NCI-H524 (cell line): ENCODE measurements around the gene CDC25B.
"Not testable (repeated sequence)": the region's sequence is repeated elsewhere in the genome, so short reads cannot be mapped to it uniquely, and the experiment has no call there.

Source experiments
- DNase-seq, 2 experiments: peaks; one replicate each; lab custom pipeline; 2025; lab: John Stamatoyannopoulos, UW

CDC25B gene

DNA sequence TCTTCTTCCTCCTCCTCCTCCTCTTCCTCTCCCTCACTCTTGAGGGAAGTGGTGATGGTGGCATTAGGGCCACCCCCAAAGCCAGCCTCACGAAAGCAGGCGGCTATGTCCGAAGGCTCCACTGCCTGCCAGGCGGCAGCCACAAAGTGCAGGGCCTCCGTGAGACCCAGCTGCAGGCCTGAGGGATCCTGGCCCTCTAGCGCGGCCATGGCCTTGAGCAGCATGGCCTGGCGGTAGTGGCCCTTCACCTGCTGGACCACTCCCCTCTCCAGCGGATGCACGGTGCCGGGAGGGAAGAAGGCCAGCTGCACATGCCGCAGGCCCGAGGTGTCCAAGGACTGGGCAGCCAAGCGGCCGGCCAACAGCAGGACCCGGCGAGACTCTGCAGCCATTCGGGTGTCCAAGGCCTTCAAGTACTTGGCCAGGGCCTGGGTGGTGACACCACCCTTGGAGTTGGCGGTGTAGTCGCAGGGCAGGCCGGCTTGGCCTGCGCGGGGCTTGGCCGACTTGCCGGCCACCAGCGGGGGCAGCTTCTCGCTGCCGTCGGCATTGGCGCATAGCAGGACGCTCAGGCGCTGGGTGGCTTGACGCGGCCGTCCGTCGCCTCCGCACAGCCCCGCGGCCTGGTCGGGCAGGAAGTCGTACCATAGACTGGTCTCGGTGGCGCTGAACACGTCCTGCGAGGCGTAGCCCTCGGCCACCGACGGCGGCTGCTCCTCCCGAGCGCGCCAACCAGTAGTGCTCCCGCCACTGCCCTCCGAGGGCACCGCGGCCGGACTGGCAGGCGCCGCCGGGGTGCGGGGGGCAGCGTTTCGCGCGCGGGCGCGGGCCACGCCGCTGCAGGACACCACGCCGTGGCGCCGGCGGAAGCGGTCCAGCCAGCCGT lies 10.6 kb upstream of the CDC25B start:
- DNase-seq, result no peak

DNA sequence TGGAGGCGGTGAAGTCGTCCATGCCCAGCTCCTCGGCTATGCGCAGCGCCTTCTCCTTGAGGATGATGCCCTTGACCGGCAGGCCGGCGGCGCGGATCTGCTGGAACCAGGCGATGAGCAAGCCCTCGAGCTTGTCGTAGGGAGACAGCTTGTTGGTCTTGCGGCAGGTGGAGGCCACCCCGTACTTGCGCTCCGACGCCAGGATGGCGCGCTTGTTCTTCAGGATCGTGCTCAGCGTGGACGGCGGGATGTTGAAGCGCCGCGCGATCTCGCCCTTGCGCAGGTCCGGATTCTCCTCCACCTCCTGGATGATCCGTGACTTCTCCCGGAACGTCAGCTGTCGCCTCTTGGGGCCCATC lies 10.0 kb upstream of the CDC25B start:
- DNase-seq, result peak in 1 of 2 experiments; percentile 51

DNA sequence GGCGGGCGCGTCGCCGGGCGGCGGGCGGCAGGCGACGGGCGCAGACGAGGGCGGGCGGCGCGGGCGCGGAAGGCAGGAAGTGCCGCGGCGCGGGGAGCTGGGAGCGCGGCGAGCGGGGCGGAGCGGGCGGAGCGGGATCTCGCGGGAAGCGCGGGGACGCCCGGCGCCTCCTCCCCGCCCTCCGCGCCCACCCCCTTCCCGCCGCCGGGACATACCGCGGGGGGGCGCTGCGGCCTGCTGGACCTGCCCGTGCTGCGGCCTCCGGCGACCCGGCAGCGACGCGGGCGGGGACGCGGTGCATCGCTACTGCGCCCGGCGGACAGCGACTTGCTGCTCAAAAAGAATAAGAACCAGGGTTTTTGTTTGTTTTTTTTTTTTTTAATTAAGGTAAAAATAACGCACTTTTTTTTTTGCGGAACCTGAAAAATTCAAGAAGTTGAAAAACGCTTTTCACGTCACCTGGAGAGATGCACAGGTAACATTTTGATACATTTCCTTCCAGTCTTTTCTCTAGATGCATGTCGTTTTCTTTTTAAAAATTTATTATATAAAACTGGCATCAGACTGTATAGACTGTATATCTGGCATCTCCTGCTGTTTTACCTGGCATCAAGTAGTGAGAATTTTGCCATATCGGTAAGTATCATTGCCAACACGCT lies 9.3 kb upstream of the CDC25B start, which contains the start of gene CENPB:
Gene CENPB (minus strand): TSS at position 76 of the 659 bp plus-strand sequence. CDS start 257 bp downstream, outside the sequence.
- peak; percentile 61 to 84 for DNase-seq

DNA sequence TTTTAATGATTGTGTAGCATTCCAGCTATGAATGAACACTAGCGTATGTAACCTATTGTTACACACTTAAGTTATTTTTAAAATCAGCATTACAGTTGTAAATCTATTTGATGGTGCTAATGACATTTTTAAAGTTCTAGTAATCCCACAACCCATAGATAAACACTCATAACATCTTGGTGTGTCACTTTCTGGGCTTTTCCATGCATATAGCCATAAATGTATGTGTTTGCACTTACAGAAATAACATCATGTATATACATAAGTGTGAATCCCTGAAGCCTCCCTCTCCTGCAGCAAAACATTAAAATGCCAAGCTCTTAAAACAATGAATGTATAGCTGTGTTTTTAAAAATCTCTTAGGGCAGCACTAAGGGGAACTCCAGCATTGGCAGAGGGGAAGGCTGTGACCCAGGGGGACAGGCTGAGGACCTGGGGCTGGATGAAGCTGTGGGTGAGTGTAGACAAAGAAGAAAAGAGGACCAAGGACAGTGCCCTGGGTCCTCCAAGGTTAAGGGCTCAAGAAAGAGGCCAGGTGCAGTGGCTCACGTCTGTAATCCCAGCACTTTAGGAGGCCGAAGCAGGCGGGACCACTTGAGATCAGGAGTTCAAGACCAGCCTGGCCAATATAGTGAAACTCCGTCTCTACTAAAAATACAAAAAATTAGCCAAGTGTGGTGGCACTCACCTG lies 8.6 kb upstream of the CDC25B start:
- no peak for DNase-seq

DNA sequence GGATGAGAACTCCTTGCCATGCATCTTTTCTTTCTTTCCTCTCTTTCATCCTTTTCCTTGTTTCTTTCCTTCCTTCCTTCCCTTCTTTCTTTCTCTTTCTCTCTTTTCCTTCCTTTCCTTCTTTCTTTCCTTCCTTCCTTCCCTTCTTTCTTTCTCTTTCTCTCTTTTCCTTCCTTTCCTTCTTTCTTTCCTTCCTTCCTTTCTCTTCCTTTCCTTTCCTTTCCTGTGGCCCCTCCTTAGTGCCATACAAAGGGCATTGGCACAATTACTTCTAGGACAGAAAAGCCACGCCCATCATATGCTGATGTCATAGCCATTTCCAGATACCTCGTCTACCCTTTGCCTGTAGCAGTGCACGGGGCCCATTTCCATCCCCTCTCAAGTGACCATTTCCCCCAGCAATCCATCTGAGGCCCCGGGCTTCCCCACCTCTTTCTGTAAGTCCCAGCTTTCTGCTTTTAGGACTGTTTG lies 7.4 kb upstream of the CDC25B start:
- DNase-seq, result no peak

DNA sequence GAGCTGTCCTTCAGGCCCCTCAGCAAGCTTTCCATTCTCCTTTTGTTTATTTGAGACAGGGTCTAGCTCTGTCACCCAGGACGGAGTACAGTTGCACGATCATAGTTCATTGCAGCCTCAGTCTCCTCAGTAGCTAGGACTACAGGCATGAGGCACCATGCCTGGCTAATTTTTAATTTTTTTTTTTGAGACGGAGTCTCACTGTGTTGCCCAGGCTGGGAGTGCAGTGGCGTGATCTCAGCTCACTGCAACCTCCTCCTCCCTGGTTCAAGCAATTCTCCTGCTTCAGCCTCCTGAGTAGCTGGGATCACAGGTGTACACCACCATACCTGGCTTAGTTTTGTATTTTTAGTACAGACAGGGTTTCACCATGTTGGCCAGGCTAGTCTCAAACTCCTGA lies 6.9 kb upstream of the CDC25B start:
- not testable (repeated sequence) for DNase-seq

DNA sequence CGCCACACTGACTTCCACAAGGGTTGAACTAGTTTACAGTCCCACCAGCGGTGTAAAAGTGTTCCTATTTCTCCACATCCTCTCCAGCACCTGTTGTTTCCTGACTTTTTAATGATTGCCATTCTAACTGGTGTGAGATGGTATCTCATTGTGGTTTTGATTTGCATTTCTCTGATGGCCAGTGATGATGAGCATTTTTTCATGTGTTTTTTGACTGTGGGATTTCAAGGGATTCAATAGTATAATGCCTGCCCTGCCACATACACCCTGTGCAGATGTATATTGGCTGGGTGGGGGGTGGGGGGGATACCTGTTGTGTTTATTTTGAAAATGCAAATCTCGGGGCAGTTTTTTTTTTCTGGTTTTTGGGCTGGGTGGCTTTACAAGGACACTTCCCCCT lies 1.9 kb upstream of the CDC25B start:
- DNase-seq, result not testable (repeated sequence)

GRCh38 chr20:3794701-3795420 lies 1.2 kb upstream of the CDC25B start:
- DNase-seq, result no peak

DNA sequence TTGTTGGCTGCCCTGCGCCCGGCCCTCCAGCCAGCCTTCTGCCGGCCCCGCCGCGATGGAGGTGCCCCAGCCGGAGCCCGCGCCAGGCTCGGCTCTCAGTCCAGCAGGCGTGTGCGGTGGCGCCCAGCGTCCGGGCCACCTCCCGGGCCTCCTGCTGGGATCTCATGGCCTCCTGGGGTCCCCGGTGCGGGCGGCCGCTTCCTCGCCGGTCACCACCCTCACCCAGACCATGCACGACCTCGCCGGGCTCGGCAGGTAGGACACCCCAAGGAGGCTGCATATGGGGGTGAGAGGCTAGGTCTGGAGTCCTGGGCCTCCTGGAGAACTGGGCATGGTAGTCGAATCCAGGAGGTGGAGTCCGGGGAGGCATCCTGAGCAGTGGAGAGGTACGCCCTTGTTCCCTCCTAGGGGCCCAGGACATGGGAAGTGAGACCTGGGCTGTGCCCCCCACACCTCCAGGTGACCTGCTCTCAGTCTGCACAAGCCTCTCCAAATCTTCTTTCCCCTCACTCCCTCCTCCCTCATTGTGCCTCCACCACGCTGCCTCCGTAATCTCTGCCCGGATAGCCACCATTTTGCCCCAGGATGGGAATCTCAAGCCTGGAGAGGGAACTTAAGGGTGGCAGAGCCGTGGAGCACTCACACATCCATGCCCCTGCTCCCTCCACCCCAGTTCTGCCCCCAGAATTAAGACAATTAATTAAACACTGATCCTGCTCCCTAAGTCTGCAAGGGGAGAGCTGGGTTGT lies 541 bp downstream of the CDC25B start:
- DNase-seq, result no peak

DNA sequence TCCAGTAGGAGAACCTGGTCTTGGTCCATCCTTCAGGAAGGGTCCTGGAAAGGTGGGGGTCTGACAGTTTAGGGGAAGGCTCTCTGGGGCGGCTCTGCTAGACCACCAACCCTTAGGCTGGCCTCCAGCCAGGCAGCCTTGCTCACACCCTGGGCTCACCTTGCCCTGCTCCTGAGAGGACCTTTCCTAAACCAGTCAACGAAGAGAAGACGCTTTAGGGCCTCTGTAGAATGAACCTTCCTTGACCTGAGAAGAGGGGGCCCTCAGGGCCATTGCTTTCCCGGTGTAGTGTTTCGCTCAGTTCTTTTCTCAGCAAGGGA lies 1.1 kb downstream of the CDC25B start:
- DNase-seq, result no peak

DNA sequence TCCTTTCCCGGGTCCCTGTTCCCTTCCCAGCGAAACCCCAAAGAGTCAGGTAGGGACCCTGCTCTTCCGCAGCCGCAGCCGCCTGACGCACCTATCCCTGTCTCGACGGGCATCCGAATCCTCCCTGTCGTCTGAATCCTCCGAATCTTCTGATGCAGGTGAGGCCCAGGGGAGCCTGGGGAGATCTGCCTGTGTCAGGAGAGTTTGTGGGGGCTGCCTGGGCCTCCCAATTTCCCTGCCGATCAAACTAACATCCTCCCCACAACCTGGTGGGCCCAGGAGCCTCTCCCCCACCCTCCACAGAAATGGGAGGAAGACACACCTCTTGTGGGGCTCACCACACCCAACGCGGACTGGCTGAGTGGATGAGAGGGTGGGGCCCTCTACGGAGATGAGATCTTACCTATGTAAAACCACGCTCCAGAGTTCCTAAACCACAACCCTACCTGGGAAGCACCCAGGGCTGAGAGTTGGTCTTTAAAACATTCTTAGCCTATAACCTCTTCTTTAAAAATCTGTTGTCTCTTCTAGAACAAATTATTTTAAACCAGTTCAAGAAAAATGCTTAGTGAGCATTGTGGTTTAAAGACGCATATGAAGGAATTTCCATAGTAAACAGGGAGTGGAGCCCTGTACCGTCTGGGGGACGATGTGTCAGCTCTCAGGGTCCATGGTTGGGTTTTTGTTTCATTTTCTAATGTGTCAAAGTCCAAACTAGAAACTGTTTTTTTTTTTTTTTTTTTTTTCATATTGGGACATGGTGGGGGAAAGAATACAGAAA lies 1.7 kb downstream of the CDC25B start:
- DNase-seq, result no peak

- DNase-seq, result no peak
These were observed 2.3 kb downstream of the CDC25B start for GRCh38 chr20:3798373-3798768.

DNA sequence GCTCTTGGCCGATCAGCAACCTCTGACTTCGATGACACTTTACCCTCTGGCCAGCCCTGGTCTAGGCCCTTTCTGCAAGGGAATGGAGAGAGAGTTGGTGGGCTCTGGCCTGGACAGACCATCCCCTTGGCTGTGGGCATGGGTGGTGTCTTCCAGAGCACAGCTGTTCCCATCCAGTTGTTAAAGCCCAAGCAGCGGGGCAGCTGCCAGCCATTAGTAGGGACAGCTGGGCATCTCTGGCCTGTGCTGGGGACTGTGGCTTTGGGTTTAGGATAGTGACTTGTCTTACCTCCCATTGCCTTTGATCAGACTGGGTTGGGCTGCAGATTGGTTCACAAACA lies 2.8 kb downstream of the CDC25B start:
- no peak for DNase-seq

DNA sequence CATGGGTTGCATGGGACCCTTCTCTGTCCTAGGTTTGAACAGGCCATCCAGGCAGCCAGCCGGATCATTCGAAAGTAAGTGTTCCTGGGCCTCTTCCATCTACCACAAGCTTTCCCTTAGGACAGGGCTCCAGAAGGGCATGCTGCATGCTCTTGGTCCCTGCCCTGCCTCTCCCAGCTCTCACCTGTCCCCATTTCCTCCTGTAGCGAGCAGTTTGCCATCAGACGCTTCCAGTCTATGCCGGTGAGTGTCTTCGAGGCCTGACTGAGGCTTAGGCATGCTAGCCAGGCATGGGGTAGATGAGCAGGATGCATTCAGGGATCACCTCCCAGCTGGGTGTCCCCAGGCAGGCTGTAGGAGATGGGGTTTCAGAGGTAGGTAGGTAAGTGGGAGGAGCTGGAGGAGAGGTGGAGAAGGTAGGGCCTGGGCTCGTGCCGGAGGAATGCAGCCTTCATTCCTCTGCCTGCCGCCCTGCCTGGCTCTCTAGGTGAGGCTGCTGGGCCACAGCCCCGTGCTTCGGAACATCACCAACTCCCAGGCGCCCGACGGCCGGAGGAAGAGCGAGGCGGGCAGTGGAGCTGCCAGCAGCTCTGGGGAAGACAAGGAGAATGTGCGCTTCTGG lies 4.3 kb downstream of the CDC25B start:
- DNase-seq, result no peak

- no peak for DNase-seq
These were observed 4.8 kb downstream of the CDC25B start for GRCh38 chr20:3800878-3801260.

DNA sequence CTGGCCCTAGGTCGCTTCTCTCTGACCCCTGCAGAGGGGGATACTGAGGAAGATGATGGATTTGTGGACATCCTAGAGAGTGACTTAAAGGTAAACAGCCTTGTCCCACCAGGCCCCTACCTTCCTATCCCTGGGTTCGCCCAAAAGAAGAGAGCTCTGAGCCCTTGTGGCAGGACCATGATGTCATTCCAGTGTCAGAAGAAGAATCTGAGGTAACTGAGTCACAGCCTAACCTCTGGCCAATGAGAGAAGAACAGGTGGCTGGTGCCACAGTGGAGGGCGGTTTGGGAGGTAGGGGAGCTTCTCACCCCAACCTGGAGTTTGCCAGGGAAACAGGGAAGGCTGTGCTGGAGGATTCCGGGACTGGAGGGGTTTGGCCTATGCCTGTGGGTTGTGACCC lies 5.2 kb downstream of the CDC25B start:
- DNase-seq, result no peak

DNA sequence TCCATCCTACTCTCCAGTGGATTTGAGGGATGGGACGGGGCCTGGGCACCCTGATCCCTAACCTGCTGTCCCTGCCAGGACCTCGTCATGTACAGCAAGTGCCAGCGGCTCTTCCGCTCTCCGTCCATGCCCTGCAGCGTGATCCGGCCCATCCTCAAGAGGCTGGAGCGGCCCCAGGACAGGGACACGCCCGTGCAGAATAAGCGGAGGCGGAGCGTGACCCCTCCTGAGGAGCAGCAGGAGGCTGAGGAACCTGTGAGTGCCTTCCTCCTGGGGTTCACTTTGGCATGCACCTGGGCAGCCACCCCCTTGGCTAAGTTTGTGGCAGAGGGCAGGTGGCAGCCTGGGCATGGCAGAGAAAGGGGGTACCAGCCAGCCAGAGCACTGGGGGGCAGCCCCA lies 5.7 kb downstream of the CDC25B start:
- DNase-seq, result no peak

DNA sequence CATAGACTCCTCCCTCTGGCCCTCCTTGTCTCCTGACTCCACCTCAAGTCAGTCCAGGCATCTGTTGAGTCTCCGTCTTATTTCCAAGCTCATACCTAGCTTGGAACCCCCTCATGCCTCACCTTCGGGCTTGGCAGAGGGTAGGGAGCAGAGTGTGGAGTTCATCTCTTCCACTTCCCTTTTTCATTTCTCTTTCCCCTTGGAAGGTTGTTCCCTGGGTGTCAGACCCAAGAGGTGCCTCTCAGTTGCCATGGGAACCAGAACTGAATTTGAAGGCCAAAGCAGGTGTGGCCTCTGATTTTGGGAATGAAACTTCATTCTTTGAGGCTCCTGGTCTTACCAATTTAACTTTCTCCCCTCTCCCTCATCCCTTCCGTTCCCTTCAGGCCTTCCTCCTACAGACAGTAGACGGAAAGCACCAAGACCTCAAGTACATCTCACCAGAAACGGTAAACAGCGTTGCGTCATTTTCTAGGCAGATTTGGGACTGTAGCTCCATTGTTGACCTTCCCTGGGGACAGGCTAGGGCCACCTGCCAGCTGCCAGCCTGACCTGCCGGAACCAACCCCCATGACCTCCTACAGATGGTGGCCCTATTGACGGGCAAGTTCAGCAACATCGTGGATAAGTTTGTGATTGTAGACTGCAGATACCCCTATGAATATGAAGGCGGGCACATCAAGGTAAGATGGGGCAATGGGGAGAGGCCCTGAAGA lies 6.6 kb downstream of the CDC25B start:
- DNase-seq, result no peak

- DNase-seq, result no peak
These were observed 7.2 kb downstream of the CDC25B start for GRCh38 chr20:3803289-3803688.

DNA sequence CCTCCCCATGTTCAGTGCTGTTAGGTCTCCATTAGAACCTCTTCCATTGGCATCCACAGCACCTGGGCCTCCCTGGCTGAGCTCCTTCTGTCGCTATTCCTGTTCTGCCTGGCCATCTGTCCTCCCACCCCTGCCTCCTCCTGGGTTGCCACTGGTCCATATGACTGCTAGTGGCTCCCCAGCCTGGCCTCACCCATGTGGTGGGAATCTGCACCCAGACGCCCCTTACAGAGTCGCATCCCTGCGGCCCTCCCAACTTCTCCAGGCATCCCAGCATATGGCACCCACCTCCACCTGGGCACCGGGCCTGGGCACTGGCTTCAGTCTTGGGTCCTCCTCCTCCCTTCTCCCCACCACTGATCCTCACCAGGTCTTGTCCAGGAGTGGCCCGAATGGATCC lies 7.7 kb downstream of the CDC25B start:
- DNase-seq, result peak in 1 of 2 experiments; percentile 29
